IPS-NIHi7 (cell line): ENCODE measurements around the gene RNF126.
"Not testable (repeated sequence)": the region's sequence is repeated elsewhere in the genome, so short reads cannot be mapped to it uniquely, and the experiment has no call there.

ENCODE experiments used
- DNase-seq: peaks from one replicate; pipeline ENCODE4 v3.0.0; 2012; ENCODE audit warnings: mixed read lengths; ENCODE audit errors: extremely low spot score

The RNF126 gene

GRCh38 chr19:646779-647565 is 16.0 kb downstream of the RNF126 start:
- DNase-seq = no peak

GRCh38 chr19:645912-646778 is 16.9 kb downstream of the RNF126 start:
- no peak for DNase-seq

GRCh38 chr19:644789-645188 is 18.2 kb downstream of the RNF126 start:
- DNase-seq = no peak

DNA sequence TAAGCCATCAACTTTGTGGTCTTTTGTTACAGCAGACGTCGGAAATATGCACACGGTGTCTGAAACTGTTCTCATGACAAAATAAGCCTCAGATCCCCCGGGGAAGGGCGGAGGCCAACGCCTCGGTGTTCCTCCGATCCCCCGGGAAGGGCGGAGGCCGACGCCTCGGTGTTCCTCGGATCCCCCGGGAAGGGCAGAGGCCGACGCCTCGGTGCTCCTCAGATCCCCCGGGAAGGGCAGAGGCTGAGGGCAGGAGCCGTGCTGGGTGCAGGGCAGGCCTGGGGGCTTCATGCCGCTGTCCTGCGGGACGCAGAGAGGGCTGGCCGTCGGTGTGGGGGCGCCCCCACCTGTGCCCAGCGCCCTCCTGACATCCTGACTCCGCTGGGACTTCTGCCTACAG is 18.7 kb downstream of the RNF126 start:
- no peak for DNase-seq

DNA sequence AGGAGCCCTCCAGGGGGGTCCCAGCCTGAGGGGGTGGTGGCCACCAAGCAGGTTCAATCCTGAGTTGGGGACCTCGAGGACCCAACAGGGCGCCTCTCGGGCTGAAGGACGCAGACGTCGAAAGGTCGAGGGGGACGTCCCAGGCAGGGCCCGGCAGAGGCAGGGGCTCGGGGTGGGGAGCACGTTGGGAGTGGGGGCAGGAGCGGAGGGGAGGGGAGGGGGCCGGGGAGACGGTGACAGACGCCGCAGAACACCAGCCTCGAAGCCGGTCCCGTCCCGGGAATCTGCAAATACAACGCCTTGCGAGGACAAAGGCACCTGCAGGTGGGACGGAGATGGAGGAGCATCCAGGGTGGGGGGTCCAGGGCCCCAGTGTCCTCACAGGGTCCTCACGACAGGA is 19.3 kb downstream of the RNF126 start:
- DNase-seq = no peak

DNA sequence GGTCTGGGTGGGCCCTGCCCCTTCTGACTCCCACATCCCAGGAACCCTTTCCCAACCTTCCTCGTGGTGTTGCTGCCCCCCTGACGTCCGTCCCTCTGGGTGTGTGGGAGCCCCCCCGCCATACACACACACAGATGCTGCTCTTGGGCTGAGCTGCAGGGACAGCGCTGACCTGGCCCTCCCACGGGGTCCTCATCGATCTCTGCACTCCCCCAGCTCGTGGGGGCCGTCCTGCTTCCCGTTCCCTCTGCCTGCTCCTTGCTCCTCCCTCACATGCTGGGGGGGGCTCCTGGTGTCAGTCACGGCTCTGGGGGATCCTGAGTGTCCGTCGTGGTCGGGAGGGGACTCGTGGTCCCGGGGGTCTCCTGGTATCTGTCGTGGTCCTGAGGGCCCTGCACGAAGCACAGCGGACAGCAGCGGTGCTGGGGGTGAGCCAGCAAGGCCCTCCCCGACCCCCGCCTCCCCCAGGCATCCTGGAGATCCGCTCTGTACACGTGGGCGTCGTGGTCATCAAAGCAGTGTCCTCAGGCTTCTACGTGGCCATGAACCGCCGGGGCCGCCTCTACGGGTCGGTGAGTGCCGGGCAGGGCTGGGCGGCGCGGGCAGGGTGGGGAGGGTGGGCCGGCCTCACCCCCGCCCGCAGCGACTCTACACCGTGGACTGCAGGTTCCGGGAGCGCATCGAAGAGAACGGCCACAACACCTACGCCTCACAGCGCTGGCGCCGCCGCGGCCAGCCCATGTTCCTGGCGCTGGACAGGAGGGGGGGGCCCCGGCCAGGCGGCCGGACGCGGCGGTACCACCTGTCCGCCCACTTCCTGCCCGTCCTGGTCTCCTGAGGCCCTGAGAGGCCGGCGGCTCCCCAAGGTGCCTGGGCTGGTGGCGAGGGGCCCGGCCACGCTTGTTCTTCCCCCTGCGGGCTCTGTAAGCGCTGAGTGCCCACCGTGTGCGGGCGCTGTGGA is 20.0 kb downstream of the RNF126 start:
- DNase-seq = no peak

DNA sequence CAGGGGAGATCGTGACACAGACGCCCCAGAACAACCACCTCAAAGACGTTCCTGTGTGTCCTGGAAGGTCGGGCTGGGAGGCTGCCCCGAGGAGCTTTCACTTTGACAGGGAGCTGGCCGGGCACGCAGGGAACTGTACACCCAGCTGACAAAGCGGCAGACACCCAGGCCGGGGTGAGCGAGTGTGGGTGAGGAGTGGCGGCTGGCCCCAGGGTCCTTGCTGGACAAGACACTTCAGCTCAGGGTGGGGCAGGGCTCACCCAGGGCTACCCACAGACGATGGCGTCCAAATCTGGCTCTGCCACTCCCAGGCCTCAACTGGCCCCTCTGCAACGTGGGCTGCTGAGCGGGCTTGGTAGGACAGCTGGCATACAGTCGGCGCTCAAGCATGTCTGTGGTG is 21.3 kb downstream of the RNF126 start:
- DNase-seq = no peak

GRCh38 chr19:640606-641189 is 22.3 kb downstream of the RNF126 start:
- no peak for DNase-seq

- DNase-seq = no peak
Measured at GRCh38 chr19:640161-640558, 22.9 kb downstream of the RNF126 start.

DNA sequence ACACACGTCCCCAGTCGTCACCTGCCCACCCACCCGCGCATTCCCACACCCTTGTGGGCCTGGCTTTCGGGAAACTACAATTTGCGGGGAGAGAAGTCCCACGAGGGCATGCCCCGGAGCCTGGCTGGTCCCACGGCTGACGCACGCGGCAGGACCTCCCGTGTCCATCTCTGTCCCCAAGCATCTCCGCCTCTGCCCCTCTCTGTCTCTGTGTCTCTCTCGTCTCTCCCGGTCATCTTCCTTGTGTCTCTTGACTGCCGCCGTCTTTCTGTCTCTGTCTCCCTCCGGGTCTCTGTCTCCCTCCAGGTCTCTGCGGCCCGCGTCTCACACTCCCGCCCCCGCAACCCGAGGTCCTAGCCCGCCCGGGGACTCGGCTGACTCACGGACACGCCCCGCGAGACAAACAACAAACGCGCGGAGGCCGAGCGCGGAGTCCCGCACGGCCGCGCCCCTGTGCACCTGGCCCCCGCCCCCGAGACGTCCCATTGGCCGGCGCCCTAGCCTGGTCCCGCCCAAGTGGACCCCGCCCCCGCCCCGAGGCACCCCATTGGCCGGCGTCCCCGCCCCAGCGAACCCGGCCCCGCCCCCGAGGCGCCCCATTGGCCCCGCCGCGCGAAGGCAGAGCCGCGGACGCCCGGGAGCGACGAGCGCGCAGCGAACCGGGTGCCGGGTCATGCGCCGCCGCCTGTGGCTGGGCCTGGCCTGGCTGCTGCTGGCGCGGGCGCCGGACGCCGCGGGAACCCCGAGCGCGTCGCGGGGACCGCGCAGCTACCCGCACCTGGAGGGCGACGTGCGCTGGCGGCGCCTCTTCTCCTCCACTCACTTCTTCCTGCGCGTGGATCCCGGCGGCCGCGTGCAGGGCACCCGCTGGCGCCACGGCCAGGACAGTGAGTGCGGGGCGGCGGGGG is 23.5 kb downstream of the RNF126 start, which contains the start of gene FGF22:
FGF22 (plus strand) TSS at position 627 of the 908 bp plus-strand sequence; CDS start at position 674, 47 bp downstream.
- DNase-seq = peak; percentile 99

DNA sequence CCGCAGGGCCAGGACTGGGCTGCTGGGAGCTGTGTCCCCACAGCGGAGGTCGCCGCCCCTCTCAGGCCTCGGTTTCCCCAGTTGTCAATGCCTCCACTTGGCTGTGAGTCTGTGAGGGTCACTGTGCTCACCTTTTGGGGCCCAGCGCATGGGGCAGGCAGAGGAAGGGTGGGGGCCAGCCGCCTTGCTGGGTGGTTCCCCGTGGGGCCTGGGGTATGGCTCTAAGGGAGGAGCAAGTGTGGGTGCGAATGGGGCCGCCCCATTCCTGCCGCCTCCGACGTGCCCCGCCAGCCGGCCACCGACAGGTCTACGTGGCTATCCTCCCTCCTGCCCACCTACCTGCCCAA is 24.1 kb downstream of the RNF126 start:
- no peak for DNase-seq

- DNase-seq = no peak
Measured at GRCh38 chr19:634975-635652, 27.9 kb downstream of the RNF126 start.

GRCh38 chr19:633786-634639 is 29.0 kb downstream of the RNF126 start:
- DNase-seq = no peak

- DNase-seq = peak; percentile 100
Measured at GRCh38 chr19:633068-633785, 29.8 kb downstream of the RNF126 start, which contains the start of gene POLRMT. POLRMT (minus strand) TSS chr19:633537; CDS start chr19:633512, 25 bp downstream.

DNA sequence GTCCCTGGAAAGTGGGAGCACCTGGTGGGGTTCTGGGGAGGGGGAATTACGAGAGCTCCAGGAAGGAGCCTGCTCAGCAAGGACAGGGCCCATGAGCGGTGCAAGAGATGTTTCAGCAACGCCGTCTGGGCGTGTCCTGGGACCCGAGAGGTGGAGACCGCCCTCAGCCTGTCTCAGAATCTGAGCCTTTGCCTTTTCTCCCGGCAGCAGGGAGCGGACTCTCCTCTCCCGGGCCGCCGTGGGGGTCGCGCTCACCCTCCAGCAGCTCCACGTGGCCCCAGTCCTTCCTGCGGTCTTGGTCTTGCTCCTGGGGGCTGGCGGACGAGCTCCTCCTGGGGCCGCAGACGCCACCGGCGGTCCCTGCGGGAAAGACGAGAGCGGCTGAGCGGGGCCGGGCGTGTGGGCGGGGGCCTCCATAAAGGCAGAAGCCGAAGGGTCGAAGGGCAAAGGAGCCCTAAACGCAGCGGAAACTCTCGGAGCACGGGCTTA is 30.4 kb downstream of the RNF126 start:
- DNase-seq = peak; percentile 73

DNA sequence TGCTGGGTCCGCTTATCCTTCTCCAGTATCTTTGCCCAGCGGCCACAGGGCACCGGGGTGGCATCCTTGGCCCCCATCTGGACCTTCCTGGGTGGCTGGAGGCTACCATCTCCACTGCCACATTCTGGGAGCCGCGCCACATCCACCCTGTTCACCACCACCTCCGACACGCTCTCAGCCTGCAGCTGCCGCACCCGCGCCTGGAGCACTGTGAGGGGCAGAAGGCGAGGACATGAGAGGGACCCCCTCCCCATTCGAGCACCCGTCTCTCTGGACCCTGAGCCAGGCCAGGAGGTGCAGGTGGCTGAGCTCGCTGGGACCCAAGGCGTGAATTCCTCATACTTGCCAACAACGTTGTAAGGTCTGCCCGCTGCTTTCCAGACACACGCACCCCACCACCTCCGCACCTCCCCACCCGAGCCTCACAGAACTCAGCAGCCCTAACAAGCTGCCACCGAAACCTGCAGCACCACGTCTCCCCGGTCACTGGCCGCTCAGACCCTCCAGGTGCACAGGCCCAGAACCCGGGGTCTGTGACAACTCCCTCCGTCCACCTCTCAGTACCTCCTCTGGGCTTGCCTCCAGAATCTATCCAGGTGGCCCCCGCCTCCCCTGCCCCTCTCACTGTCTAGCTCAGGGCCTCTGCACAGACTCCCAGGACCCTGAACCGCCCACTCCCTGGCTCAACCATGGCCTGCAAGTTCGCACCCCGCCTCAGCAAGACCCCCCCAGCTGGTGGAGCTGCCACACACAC is 32.9 kb downstream of the RNF126 start:
- no peak for DNase-seq

GRCh38 chr19:629515-629914 is 33.5 kb downstream of the RNF126 start:
- not testable (repeated sequence) for DNase-seq
